ENCODE results near the gene VENTX. TPM values are rescaled to one million over a fixed set of nuclear protein-coding genes. Genes with fewer than 3 reads are reported as not detected.
"Not testable (repeated sequence)": the region's sequence is repeated elsewhere in the genome, so short reads cannot be mapped to it uniquely, and the experiment has no call there.

The VENTX gene
- total RNA-seq, 4 donors from 2014 or later = 0.21 to 1.3 (median 0.51) TPM; not detected in 1

DNA sequence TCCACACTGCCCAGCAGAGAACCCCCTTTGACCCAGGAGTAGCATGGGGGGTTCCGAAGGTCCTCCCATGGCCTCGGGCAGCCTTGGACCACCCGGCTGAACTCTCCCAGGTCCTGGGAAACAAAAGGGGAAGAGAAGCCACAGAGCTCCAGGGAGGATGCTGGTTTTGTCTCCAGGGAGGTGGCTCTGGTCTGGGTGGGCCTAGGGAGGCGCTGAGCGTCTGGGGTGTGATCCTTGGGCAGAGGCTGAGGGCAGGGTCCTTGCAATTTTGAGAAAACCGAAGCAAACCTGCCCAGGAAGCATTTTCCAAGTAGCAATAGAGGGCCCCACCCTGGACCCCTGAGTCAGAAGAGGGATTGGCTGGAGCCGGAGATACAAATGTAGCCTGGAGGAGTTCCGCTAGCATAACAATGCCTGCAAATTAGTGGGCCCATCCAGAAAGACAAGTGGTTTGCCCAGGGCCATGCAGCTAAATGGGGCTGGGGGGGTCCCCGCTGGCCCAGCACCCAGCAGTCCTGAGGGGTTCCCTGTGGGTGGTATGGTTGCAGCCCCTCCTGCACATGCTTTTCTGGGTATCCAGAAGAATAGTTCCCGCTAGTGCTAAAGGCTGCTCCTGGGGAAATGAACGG lies 5.6 kb upstream of the VENTX start:
- Histone ChIP-seq H3K27me3 (peaks cover 9 to 27% of the 10 kb centered on the region in 2 donors), H3K36me3 (no peaks in the 10 kb centered on the region), H3K27ac (no peak overlapping the region), H3K9me3 (no peaks in the 10 kb centered on the region), H3K4me1 (peaks cover 0 to 25% of the 10 kb centered on the region in 2 donors), H3K4me3 (no peak overlapping the region)
- intact Hi-C loops (cut with DNase I; ENCODE audit: low total_unique reads) = no loop called here
- DNase-seq = no peak
- no peak for TF ChIP-seq CTCF (IDR thresholded peaks at IDR 0.05)
- no peak for TF ChIP-seq POLR2A (IDR thresholded peaks at IDR 0.05)

DNA sequence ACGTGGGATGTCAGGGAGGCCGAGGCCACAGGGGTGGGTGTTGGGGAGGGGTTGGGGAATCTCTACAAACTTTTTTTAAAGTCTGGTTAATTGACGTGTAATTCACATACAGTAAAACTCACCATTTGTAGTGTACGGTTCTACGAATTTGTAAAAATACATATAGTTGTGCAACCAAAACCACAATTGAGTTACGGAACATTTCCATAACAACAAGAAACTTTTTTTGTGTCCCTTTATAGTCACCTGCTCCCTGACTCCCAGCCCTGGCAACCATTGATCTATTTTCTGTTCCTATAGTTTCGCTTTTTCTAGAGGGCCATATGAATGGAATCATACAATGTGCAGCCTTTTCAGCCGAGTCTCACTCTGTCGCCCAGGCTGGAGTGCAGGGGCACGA lies 2.9 kb upstream of the VENTX start:
- H3K36me3 ChIP-seq; H3K9me3 ChIP-seq; H3K4me3 ChIP-seq; H3K27ac ChIP-seq; intact Hi-C loops (cut with DNase I; ENCODE audit: low total_unique reads); DNase-seq: not testable (repeated sequence)
- Histone ChIP-seq H3K27me3 (peaks cover 13 to 27% of the 10 kb centered on the region in 2 donors), H3K4me1 (peaks cover 0 to 22% of the 10 kb centered on the region in 2 donors)

GRCh38 chr10:133235265-133235855 lies 2.3 kb upstream of the VENTX start:
- intact Hi-C loops (cut with DNase I; ENCODE audit: low total_unique reads) = no loop called here
- TF ChIP-seq CTCF (IDR thresholded peaks at IDR 0.05) = no peak
- TF ChIP-seq POLR2A (IDR thresholded peaks at IDR 0.05) = no peak
- peaks cover 10 to 27% of the 10 kb centered on the region in 2 donors for H3K27me3 ChIP-seq
- no peak overlapping the region for H3K4me3 ChIP-seq
- DNase-seq = no peak
- H3K27ac ChIP-seq = no peak overlapping the region
- H3K36me3 ChIP-seq = no peaks in the 10 kb centered on the region
- peaks cover 0 to 16% of the 10 kb centered on the region in 2 donors for H3K4me1 ChIP-seq
- H3K9me3 ChIP-seq = no peaks in the 10 kb centered on the region

DNA sequence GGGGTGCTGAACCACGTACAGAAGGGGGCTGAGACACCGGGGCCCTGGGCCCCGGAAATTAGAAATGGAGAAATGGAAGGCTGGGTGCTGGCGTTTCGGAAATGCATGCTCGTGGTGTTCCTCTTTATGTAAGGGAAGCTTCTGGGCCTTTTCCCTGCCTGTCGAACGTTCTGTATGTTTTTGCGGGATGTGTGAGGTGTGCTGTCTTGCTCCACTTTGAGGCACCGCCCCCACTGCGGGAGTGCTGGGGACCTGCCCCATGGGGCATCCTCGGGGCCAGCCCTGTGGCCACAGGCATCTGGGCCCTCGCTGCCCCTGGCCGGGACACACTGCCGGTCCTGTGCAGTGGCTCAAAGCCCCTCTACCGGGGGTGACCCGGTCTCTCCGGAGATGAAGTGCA lies 1.7 kb upstream of the VENTX start:
- Histone ChIP-seq H3K36me3 (no peaks in the 10 kb centered on the region), H3K9me3 (no peaks in the 10 kb centered on the region), H3K27me3 (peaks cover 10 to 27% of the 10 kb centered on the region in 2 donors), H3K4me1 (peaks cover 0 to 12% of the 10 kb centered on the region in 2 donors), H3K4me3 (no peak overlapping the region), H3K27ac (no peak overlapping the region)
- intact Hi-C loops (cut with DNase I; ENCODE audit: low total_unique reads) = no loop called here
- TF ChIP-seq POLR2A (IDR thresholded peaks at IDR 0.05) (no peak), CTCF (IDR thresholded peaks at IDR 0.05) (no peak)
- no peak for DNase-seq

GRCh38 chr10:133236401-133237240 lies 1.0 kb upstream of the VENTX start:
- peaks cover 0 to 12% of the 10 kb centered on the region in 2 donors for H3K4me1 ChIP-seq
- H3K4me3 ChIP-seq = peak overlapping the region in 1 of 2 donors; percentile 2
- no peak overlapping the region for H3K27ac ChIP-seq
- H3K27me3 ChIP-seq = peaks cover 10 to 22% of the 10 kb centered on the region in 2 donors
- H3K36me3 ChIP-seq = no peaks in the 10 kb centered on the region
- no peak for TF ChIP-seq CTCF (IDR thresholded peaks at IDR 0.05)
- intact Hi-C loops (cut with DNase I; ENCODE audit: low total_unique reads) = no loop called here
- no peaks in the 10 kb centered on the region for H3K9me3 ChIP-seq
- no peak for DNase-seq
